Lower leg skin (tissue), 4 donors: ENCODE measurements around the gene FAM174C. TPM values are rescaled to one million over a fixed set of nuclear protein-coding genes. Genes with fewer than 3 reads are reported as not detected.

Experiments
- DNase-seq, 2 donors: peaks; one replicate each; pipeline ENCODE4 v3.0.0-alpha.2; 2019; ENCODE audit warnings: low spot score in 2 of 2
- H3K4me3 ChIP-seq: fragments of 200-600 bp; sonication (generic); 2 replicates; pipeline ENCODE4 v1.5.1; 2017; ENCODE audit warnings: mild to moderate bottlenecking, low read depth; ENCODE audit not compliant: poor library complexity, severe bottlenecking
- CTCF ChIP-seq, 3 donors: fragments of 450-650 bp; IDR thresholded peaks; one replicate each; pipeline ENCODE4 v1.5.1; 2016; ENCODE audit warnings: antibody characterized with exemption in 3 of 3, mild to moderate bottlenecking in 3 of 3, moderate library complexity in 2 of 3
- POLR2A ChIP-seq, 2 donors: fragments of 450-650 bp; IDR thresholded peaks; one replicate each; pipeline ENCODE4 v1.6.1; 2016 to 2017; ENCODE audit warnings: antibody characterized with exemption in 2 of 2, mild to moderate bottlenecking in 1 of 2, moderate library complexity in 1 of 2
- WGBS, 2 donors: methylation state at CpG; one replicate each; pipeline ENCODE4 v1.1.5; 2018; 5-methylcytosine and 5-hydroxymethylcytosine counted together
- intact Hi-C: fragments of 100-400 bp; cut with DNase I; formaldehyde crosslinking; loops from one replicate; pipeline ENCODE4 v1.15.0; 2023; ENCODE audit warnings: low total_unique reads
- total RNA-seq, 4 donors: library from RNA; depleted of rRNA; stranded (reverse); fragments of >200 nt; gene quantifications; one replicate each; pipeline ENCODE4 v1.1.0, GENCODE V29; 2016

The FAM174C gene
- total RNA-seq, 4 donors from 2014 or later = 66.3 to 74.1 (median 68.8) TPM

GRCh38 chr19:1250437-1251260, 24.7 kb upstream of the FAM174C start:
- intact Hi-C loops = no loop called here
- peak in 1 of 2 donors; percentile 91 for DNase-seq
- H3K4me3 ChIP-seq = peak overlapping the region; percentile 75
- no peak for TF ChIP-seq POLR2A (IDR thresholded peaks at IDR 0.05)
- WGBS, 2 donors = 0 to 2% methylated on average over 35 to 45 of the region's 90 CpGs

GRCh38 chr19:1251330-1252220, 23.8 kb upstream of the FAM174C start:
- H3K4me3 ChIP-seq = peak overlapping the region; percentile 75

GRCh38 chr19:1252221-1252820, 23.0 kb upstream of the FAM174C start:
- TF ChIP-seq CTCF (IDR thresholded peaks at IDR 0.05) (no peak), POLR2A (IDR thresholded peaks at IDR 0.05) (no peak)
- peak in 1 of 2 donors; percentile 98 for DNase-seq
- 1 to 3% methylated on average over 26 of the region's 30 CpGs for WGBS, 2 donors
- H3K4me3 ChIP-seq = peak overlapping the region; percentile 11
- intact Hi-C loops = no loop called here

More at GRCh38 chr19:1251330-1252220, 23.8 kb upstream of the FAM174C start:
- no peak for TF ChIP-seq POLR2A (IDR thresholded peaks at IDR 0.05)
- TF ChIP-seq CTCF (IDR thresholded peaks at IDR 0.05) = no peak
- intact Hi-C loops = no loop called here
- WGBS, 2 donors = 2 to 4% methylated on average over 34 to 36 of the region's 41 CpGs
- DNase-seq = peak in 1 of 2 donors; percentile 95

- peak overlapping the region; percentile 11 for H3K4me3 ChIP-seq
- intact Hi-C loops = no loop called here
- TF ChIP-seq POLR2A (IDR thresholded peaks at IDR 0.05) (no peak), CTCF (IDR thresholded peaks at IDR 0.05) (no peak)
- 0% methylated on average over 3 to 12 of the region's 26 CpGs for WGBS, 2 donors
- DNase-seq = peak; percentile 93 to 98
Measured at GRCh38 chr19:1252821-1253513, 22.4 kb upstream of the FAM174C start.

- 25 to 44% methylated on average over 18 to 23 of the region's 23 CpGs for WGBS, 2 donors
- intact Hi-C loops = no loop called here
- TF ChIP-seq CTCF (IDR thresholded peaks at IDR 0.05) (no peak), POLR2A (IDR thresholded peaks at IDR 0.05) (no peak)
- peak in 1 of 2 donors; percentile 65 for DNase-seq
- H3K4me3 ChIP-seq = no peak overlapping the region
Measured at GRCh38 chr19:1253514-1254080, 21.7 kb upstream of the FAM174C start.
